IPS-15b (cell line): ENCODE results near the gene TCEAL4.

Experiments used
- H3K27me3 ChIP-seq: one replicate; pipeline ENCODE4 v1.6.1; 2013; ENCODE audit warnings: low read length; ENCODE audit not compliant: control insufficient read depth, insufficient read depth
- H3K36me3 ChIP-seq: one replicate; pipeline ENCODE4 v1.6.1; 2013; ENCODE audit warnings: low read length; ENCODE audit not compliant: control insufficient read depth, insufficient read depth
- H3K4me1 ChIP-seq: one replicate; pipeline ENCODE4 v1.6.1; 2013; ENCODE audit warnings: mild to moderate bottlenecking, low read length; ENCODE audit not compliant: control insufficient read depth, insufficient read depth
- H3K4me3 ChIP-seq: one replicate; pipeline ENCODE4 v1.5.1; 2013; ENCODE audit warnings: low read depth, low read length
- H3K9ac ChIP-seq: one replicate; pipeline ENCODE4 v1.6.1; 2013; ENCODE audit warnings: low read depth, mild to moderate bottlenecking, low read length
- H3K9me3 ChIP-seq: one replicate; pipeline ENCODE4 v1.6.1; 2013; ENCODE audit warnings: mild to moderate bottlenecking, low read length; ENCODE audit not compliant: control insufficient read depth, insufficient read depth

The TCEAL4 gene

DNA sequence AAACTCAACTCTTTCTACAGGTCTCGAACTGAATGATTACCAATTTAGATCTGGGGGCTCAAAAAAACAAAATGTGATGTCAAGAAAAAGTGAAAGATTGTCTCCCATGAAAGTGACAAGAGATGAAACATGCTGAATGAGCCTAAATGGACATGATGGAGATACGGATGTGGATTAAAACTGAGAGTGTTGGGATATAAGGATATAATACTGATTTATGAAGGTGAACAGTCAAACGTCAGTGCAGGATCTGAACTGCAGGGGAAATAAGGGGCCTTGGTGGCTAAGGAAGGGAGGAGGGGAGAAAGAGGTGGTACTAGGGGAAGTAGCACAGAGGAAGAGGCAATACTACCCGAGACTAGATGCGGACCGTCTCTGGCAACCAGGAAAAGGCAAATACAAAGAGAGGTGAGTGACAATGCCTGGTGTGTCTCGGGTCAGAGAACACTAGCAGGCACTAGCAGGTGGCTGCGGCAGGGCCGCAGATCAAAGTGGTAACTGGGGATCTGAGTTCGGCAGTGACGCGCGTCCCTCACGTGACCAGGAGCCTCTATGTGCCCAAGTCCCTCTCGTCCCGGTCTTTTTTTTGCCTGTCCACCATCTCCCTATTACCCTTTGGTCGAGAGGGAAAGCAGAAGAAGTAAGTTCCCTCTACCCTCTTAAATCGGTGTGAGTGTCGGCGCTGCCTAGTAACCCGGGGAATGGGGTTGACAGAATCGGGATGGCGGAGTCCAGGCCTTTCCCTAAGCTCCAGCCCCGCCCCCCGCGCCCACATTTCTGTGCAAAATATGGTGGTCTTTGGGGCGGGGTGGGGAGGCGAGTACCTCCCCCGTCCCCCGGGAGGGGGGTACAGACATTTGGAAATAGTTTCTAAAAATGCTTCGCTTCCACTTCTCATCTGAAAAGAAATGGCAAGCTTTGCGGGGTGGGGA, 43.3 kb downstream of the TCEAL4 start, which contains the start of gene TCEAL1:
Gene TCEAL1 (plus strand): TSS at position 590 of the 932 bp plus-strand sequence. CDS start 942 bp downstream, outside the sequence.
- Histone ChIP-seq H3K9me3 (no peaks in the 10 kb centered on the region), H3K4me3 (peak within 1 kb of the TSS; percentile 89)

DNA sequence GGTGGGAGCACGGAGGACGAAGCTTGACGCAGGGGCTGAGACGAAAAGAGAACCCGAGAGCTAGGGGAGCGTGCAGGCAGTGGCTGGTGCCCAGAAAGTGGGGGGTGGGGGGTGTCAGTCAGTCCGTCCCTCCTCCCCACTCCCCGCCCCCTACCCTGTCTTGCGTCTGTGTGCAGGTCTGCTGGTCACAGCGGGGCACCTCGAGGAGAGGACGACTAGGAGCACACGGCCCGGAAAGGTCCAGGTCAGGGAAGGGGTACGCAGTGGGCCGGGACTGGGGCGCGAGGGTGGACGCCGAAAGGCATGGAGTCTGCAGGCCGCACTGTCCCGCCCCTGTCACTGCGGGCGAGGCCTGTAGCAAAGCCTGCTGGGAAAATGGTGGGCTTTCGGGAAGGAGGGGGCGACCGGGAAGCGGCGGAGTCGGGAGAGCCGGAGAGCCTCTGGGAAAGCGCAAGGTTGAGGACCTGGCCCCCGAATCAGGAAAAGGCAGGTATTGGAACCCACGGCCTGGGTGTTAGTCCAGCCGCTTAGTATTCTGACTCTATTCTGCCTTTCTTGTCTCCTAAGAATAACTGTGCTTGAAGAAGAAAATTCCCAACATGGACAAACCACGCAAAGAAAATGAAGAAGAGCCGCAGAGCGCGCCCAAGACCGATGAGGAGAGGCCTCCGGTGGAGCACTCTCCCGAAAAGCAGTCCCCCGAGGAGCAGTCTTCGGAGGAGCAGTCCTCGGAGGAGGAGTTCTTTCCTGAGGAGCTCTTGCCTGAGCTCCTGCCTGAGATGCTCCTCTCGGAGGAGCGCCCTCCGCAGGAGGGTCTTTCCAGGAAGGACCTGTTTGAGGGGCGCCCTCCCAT, 44.2 kb downstream of the TCEAL4 start:
- Histone ChIP-seq H3K4me1 (no peaks in the 10 kb centered on the region), H3K9ac (peak overlapping the region; percentile 77), H3K4me3 (peak overlapping the region; percentile 89), H3K9me3 (no peaks in the 10 kb centered on the region), H3K36me3 (no peaks in the 10 kb centered on the region), H3K27me3 (no peaks in the 10 kb centered on the region)

More for the DNA sequence above, 43.3 kb downstream of the TCEAL4 start, which contains the start of gene TCEAL1:
- H3K27me3 ChIP-seq: no peaks in the 10 kb centered on the region
- H3K36me3 ChIP-seq: no peaks in the 10 kb centered on the region
- H3K4me1 ChIP-seq: peaks cover 2% of the 10 kb centered on the region
- peak within 1 kb of the TSS; percentile 77 for H3K9ac ChIP-seq

DNA sequence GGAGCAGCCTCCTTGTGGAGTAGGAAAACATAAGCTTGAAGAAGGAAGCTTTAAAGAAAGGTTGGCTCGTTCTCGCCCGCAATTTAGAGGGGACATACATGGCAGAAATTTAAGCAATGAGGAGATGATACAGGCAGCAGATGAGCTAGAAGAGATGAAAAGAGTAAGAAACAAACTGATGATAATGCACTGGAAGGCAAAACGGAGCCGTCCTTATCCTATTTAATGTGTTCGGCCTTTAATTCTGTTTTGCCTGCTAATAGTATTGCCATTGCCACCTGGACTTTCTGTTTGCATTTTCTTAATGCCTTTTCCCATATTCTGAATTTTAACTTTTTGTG, 44.8 kb downstream of the TCEAL4 start:
- Histone ChIP-seq H3K9me3 (no peaks in the 10 kb centered on the region), H3K36me3 (no peaks in the 10 kb centered on the region), H3K27me3 (no peaks in the 10 kb centered on the region), H3K9ac (no peak overlapping the region), H3K4me1 (no peaks in the 10 kb centered on the region), H3K4me3 (peak overlapping the region; percentile 89)

DNA sequence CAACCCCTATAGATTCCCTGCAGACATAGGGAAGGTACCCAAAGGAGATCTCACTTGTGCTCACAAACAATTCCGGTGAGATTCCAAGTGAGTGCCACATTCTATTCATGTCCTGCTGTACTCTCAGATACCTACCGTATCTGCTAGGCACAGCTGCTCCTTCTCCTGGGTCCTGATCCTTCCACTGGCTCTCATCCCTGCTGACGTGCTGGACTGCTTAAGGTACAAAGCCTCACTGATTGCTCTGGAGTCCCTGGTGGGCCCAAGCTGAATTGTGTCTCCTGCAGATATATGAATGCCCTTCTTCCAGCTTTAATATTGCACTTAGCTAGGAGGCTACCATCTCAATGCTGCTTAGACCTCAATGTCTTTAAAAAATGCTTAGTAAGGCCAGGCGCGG, 45.8 kb downstream of the TCEAL4 start:
- no peak overlapping the region for H3K4me3 ChIP-seq
- H3K36me3 ChIP-seq: no peaks in the 10 kb centered on the region
- H3K9me3 ChIP-seq: no peaks in the 10 kb centered on the region
- H3K9ac ChIP-seq: no peak overlapping the region
- no peaks in the 10 kb centered on the region for H3K4me1 ChIP-seq
- H3K27me3 ChIP-seq: no peaks in the 10 kb centered on the region

DNA sequence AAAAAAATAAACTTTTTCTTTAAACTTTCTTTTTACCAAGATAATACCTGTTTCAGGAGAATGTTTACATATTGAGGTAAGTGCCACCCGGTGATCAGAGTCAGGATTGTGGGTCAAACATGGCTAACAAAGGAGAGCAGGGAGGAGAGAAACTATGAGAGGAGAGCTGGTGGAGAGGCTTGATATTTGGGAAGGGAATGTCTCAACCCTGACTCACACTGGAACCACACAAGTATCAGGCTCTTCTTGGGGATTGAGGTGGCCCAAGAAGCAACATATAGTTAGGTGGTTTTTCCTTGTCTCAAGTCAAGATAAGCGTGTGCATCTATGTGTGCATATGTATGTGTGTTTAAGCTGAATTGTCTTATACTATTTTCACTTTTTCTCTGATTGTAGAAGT, 50.1 kb downstream of the TCEAL4 start:
- peaks cover 2% of the 10 kb centered on the region for H3K4me1 ChIP-seq
- no peaks in the 10 kb centered on the region for H3K27me3 ChIP-seq
- no peaks in the 10 kb centered on the region for H3K36me3 ChIP-seq

More for the DNA sequence above, 50.1 kb downstream of the TCEAL4 start:
- no peak overlapping the region for H3K9ac ChIP-seq
- H3K9me3 ChIP-seq: no peaks in the 10 kb centered on the region
- H3K4me3 ChIP-seq: no peak overlapping the region
